Measurements from ENCODE around the gene LDB3.

- TF ChIP-seq POLR2AphosphoS5 (IDR thresholded peaks at IDR 0.05) (no peak), CTCF (IDR thresholded peaks at IDR 0.05) (no peak), EP300 (IDR thresholded peaks at IDR 0.05) (no peak), POLR2A (IDR thresholded peaks at IDR 0.05) (no peak)
These were observed 14.4 kb downstream of the LDB3 start for GRCh38 chr10:86682675-86683074.
